Upper lobe of right lung (tissue), 1 donor: ENCODE measurements around the gene ENKD1. TPM values are rescaled to one million over a fixed set of nuclear protein-coding genes. Genes with fewer than 3 reads are reported as not detected.

Experiments
- ATAC-seq: fragments of 200-7000 bp; cut with Tn5 transposase; one replicate; pipeline ENCODE4 v1.9.1; 2020; ENCODE audit warnings: mild to moderate bottlenecking, moderate library complexity
- DNase-seq: peaks from one replicate; pipeline ENCODE4 v3.0.0-alpha.2; 2020
- H3K27ac ChIP-seq: fragments of 200-600 bp; one replicate; pipeline ENCODE4 v1.8.0; 2022
- H3K27me3 ChIP-seq: fragments of 200-600 bp; one replicate; pipeline ENCODE4 v1.8.0; 2022; ENCODE audit warnings: mild to moderate bottlenecking
- H3K36me3 ChIP-seq: fragments of 200-600 bp; one replicate; pipeline ENCODE4 v1.8.0; 2022
- H3K4me1 ChIP-seq: fragments of 200-600 bp; one replicate; pipeline ENCODE4 v1.8.0; 2022
- H3K4me3 ChIP-seq: fragments of 200-600 bp; one replicate; pipeline ENCODE4 v1.8.0; 2022; ENCODE audit warnings: mild to moderate bottlenecking
- H3K9me3 ChIP-seq: fragments of 200-600 bp; one replicate; pipeline ENCODE4 v1.8.0; 2022
- intact Hi-C: fragments of 100-400 bp; cut with DNase I; formaldehyde crosslinking; loops from one replicate; pipeline ENCODE4 v1.11.0; 2022
- total RNA-seq: library from RNA; stranded (reverse); fragmentation: NEBNext Ultra II Directional; extraction: Animal tissue kit (Norgen Biotek cat#: 25700); gene quantifications from one replicate; pipeline ENCODE4 v1.2.1, GENCODE V29; 2021
- TF ChIP-seq, protein P1 (sequence below): fragments of 200-600 bp; IDR thresholded peaks from one replicate; pipeline ENCODE4 v1.8.0; 2022; ENCODE audit warnings: antibody characterized with exemption
- donor health status: DM: no; HTN: yes; CAD: no; lungs with severe emphysema.

ENKD1 gene
- total RNA-seq, 1 donor from 2014 or later, result 14.5 TPM

DNA sequence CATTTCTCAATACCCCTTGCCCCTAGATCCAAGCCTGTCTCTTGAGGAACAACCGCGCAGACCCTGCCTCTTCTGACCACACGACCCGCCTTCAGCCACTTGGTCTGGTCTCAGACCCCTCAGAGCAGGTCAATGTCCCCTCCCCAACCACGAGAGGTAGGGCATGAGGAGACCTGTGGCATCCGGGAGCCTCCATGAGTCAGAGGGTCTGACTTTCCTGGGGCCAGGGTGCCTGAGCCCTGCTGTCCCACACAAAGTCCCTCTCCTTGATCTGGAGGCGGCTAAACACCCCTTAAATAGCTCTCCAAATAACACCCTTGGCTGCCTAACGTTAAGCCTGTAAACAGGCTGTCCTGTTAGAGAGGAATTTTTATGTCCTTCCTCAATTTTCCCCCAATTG lies 16.5 kb downstream of the ENKD1 start:
- intact Hi-C loops, result loop anchor here (10.0 kb wide), 1 partner anchor 125 kb away; the partner anchor contains the start of gene RIPOR1
- Histone ChIP-seq H3K27ac (no peak overlapping the region), H3K4me3 (no peak overlapping the region), H3K9me3 (no peaks in the 10 kb centered on the region), H3K4me1 (peaks cover 6% of the 10 kb centered on the region), H3K27me3 (peaks cover 52% of the 10 kb centered on the region), H3K36me3 (no peaks in the 10 kb centered on the region)
- DNase-seq (no peak), ATAC-seq (no peak)
- TF ChIP-seq, protein P1, sequence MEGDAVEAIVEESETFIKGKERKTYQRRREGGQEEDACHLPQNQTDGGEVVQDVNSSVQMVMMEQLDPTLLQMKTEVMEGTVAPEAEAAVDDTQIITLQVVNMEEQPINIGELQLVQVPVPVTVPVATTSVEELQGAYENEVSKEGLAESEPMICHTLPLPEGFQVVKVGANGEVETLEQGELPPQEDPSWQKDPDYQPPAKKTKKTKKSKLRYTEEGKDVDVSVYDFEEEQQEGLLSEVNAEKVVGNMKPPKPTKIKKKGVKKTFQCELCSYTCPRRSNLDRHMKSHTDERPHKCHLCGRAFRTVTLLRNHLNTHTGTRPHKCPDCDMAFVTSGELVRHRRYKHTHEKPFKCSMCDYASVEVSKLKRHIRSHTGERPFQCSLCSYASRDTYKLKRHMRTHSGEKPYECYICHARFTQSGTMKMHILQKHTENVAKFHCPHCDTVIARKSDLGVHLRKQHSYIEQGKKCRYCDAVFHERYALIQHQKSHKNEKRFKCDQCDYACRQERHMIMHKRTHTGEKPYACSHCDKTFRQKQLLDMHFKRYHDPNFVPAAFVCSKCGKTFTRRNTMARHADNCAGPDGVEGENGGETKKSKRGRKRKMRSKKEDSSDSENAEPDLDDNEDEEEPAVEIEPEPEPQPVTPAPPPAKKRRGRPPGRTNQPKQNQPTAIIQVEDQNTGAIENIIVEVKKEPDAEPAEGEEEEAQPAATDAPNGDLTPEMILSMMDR, result no peak

DNA sequence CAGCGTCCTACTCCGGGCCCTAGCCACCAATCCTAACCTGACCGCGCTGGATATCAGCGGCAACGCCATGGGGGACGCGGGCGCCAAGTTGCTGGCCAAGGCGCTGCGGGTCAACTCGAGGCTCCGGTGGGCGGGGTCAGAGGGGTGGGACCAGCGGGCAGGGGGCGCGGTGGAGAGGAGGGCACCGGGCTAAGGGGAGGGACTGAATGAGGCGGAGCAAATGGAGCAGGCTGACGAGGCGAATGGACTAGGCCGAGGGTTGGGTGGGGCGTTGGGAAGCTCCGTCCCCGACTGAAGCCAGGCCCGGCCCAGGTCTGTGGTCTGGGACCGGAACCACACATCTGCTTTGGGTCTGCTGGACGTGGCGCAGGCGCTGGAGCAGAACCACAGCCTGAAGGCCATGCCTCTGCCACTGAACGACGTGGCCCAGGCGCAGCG lies 17.0 kb downstream of the ENKD1 start:
- no peak overlapping the region for H3K27ac ChIP-seq
- no peaks in the 10 kb centered on the region for H3K36me3 ChIP-seq
- H3K4me3 ChIP-seq, result no peak overlapping the region
- TF ChIP-seq, protein P1, result no peak
- ATAC-seq (no peak), DNase-seq (no peak)
- H3K9me3 ChIP-seq, result no peaks in the 10 kb centered on the region
- intact Hi-C loops, result no loop called here
- peaks cover 9% of the 10 kb centered on the region for H3K4me1 ChIP-seq
- H3K27me3 ChIP-seq, result peaks cover 48% of the 10 kb centered on the region

DNA sequence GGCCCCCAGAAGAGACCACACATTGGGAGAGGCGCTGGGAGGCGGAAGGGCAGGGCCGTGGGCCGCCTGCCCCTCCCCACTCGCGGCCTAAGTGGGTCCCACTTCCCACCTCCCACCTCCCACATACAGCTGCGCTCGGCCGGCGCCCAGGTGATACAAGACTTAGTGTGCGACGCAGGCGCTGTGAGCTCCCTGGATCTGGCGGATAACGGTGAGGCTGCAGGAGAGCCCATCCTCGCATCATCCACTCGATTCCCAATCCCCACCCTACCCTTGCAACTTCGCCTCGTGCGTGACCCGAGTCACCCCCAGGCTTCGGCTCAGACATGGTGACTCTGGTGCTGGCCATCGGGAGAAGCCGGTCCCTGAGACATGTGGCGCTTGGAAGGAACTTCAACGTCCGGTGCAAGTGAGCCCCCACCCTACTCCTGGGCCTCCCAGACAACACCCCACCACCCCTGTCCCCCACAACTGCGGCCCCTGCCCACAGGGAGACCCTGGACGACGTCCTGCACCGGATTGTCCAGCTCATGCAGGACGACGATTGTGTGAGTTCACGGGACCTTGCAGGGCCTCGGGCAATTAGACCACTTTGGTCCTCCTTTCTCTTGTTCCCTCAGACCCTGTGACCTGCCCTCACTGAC lies 17.7 kb downstream of the ENKD1 start:
- Histone ChIP-seq H3K4me3 (no peak overlapping the region), H3K4me1 (peaks cover 10% of the 10 kb centered on the region)
- ATAC-seq, result no peak

DNA sequence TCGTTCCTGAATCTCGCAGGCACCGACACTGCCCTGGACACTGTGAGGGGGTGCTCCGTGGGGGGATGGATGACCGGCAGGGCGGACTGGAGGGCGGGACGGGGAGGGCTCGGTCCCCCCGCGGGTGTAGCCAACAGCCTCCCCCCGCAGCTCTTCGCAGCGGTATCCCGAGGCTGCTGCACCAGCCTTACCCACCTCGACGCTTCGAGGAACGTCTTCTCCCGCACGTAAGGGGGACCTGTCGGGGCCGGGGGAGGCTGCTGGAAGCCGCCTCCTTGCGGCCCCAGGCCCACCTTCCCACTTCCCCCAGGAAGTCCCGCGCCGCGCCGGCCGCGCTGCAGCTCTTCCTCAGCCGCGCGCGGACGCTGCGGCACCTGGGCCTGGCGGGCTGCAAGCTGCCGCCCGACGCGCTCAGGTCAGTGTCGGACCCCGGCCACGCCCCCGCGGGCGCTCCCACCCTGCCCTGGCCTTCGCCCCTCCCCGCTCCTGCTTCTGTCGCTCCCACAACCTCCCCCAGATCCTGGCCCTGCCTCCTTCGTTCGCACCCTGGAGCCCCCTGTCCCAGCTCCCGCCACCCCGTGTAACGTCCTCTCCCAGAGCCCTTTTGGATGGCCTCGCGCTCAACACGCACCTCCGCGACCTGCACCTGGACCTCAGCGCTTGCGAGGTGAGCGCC lies 18.3 kb downstream of the ENKD1 start:
- Histone ChIP-seq H3K4me3 (no peak overlapping the region), H3K36me3 (no peaks in the 10 kb centered on the region), H3K27me3 (peaks cover 35% of the 10 kb centered on the region), H3K27ac (no peak overlapping the region), H3K9me3 (no peaks in the 10 kb centered on the region), H3K4me1 (peaks cover 5% of the 10 kb centered on the region)
- DNase-seq (no peak), ATAC-seq (no peak)
- intact Hi-C loops, result no loop called here
- TF ChIP-seq, protein P1, result no peak

More for the DNA sequence above, 17.7 kb downstream of the ENKD1 start:
- intact Hi-C loops, result no loop called here
- Histone ChIP-seq H3K36me3 (no peaks in the 10 kb centered on the region), H3K27ac (no peak overlapping the region), H3K27me3 (peaks cover 41% of the 10 kb centered on the region), H3K9me3 (no peaks in the 10 kb centered on the region)
- no peak for DNase-seq
- TF ChIP-seq, protein P1, result no peak

DNA sequence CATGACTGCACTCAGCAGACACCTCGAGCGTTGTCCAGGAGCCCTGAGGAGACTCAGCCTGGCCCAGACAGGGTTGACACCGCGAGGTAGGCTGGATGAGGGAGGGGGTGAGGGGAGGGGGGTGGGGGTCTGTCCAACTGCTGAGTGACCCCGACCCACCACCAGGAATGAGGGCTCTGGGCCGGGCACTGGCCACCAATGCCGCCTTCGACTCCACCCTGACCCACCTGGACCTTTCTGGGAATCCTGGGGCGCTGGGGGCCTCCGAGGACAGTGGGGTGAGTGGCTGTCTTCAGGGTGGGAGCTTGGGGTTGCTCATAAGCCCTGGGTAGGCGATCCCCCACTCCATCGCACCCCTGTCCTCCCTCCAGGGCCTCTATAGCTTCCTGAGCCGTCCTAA lies 18.9 kb downstream of the ENKD1 start:
- intact Hi-C loops, result no loop called here
- TF ChIP-seq, protein P1, result no peak
- peaks cover 33% of the 10 kb centered on the region for H3K27me3 ChIP-seq
- no peak overlapping the region for H3K4me3 ChIP-seq
- ATAC-seq (no peak), DNase-seq (no peak)
- no peaks in the 10 kb centered on the region for H3K9me3 ChIP-seq
- no peak overlapping the region for H3K27ac ChIP-seq
- no peaks in the 10 kb centered on the region for H3K36me3 ChIP-seq
- H3K4me1 ChIP-seq, result peaks cover 4% of the 10 kb centered on the region
